GM12864 (cell line): ENCODE results near the gene TOP3B.

Experiments
- DNase-seq: peaks from one replicate; pipeline ENCODE4 v3.0.0-alpha.2; 2011; ENCODE audit warnings: low read depth
- H3K4me3 ChIP-seq: 2 replicates; pipeline ENCODE4 v1.5.1; 2011; ENCODE audit warnings: mild to moderate bottlenecking, low read depth, low read length, control low read depth
- TF ChIP-seq, protein P1 (sequence below): IDR thresholded peaks from 2 replicates; pipeline ENCODE4 v1.5.1; 2011; ENCODE audit warnings: low read depth, mild to moderate bottlenecking, moderate library complexity, low read length, control low read depth, inconsistent platforms; ENCODE audit errors: missing control alignments

The TOP3B gene

GRCh38 chr22:21972806-21973205 lies 9.8 kb downstream of the TOP3B start:
- TF ChIP-seq, protein P1, sequence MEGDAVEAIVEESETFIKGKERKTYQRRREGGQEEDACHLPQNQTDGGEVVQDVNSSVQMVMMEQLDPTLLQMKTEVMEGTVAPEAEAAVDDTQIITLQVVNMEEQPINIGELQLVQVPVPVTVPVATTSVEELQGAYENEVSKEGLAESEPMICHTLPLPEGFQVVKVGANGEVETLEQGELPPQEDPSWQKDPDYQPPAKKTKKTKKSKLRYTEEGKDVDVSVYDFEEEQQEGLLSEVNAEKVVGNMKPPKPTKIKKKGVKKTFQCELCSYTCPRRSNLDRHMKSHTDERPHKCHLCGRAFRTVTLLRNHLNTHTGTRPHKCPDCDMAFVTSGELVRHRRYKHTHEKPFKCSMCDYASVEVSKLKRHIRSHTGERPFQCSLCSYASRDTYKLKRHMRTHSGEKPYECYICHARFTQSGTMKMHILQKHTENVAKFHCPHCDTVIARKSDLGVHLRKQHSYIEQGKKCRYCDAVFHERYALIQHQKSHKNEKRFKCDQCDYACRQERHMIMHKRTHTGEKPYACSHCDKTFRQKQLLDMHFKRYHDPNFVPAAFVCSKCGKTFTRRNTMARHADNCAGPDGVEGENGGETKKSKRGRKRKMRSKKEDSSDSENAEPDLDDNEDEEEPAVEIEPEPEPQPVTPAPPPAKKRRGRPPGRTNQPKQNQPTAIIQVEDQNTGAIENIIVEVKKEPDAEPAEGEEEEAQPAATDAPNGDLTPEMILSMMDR: no peak
- no peak for DNase-seq
- H3K4me3 ChIP-seq: no peak overlapping the region

DNA sequence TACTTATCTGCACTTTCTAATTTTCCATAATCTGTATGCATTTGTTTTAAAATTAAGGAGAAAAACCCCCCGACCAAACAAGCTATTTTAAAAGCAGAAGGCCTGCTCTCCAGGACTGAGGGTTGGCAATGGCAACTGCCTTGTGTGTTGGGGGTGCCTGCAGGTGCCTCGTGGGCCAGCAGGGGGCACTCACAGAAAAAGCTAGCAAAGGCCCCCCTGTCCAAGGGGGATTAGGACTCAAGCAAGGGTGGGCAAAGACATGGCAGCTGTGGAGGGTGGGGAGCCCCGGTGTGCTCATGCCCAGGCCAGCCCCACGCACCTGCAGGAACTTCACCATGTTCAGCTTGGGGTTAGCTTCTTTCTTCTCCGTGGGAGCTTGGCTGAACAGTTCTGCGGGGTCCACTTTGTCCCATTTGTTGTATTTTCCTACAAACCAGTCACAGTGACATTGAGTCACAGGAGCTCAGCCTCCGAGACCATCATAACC lies 10.3 kb downstream of the TOP3B start:
- H3K4me3 ChIP-seq: no peak overlapping the region
- DNase-seq: no peak
- TF ChIP-seq, protein P1: peak; percentile 89

- DNase-seq: no peak
- TF ChIP-seq, protein P1: no peak
Measured at GRCh38 chr22:21971858-21972275, 10.7 kb downstream of the TOP3B start.

GRCh38 chr22:21970800-21971617 lies 11.6 kb downstream of the TOP3B start:
- no peak for DNase-seq
- TF ChIP-seq, protein P1: no peak
- no peak overlapping the region for H3K4me3 ChIP-seq

More at GRCh38 chr22:21971858-21972275, 10.7 kb downstream of the TOP3B start:
- H3K4me3 ChIP-seq: no peak overlapping the region

DNA sequence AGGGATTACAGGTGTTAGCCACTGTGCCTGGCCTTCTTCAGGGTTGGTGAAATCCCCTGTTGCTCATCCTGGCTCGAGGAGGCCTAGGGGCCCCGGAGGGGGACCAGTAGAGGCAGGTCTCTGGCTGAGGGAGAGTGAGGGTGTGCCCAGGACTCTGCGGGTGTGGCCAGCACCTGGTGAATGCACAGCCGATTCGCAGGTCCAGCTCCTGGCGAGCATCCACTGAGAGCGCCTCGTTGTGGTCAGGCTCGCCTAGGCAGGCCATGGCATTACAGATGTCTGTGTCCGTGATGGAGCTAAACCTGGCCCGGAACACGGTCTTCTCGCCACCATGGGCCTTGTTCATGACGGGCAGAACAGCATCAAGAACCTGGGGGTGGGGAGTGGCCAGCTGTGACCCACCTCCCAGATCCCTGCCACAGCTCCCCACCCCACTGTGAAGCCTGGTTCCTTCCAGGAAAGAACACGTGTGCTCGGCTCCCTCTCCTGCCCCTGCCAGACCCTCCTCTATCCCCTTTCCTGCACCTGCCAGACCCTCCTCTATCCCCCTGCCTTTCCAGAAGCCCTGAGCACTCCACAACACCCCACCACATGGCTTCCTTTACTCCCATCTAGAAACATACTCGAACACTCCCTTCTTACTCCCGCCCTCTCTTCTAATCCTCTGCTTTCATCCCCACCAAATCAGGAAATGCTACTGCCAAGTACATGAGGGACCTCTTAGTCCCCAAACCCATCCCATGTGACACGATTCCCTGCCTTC lies 12.4 kb downstream of the TOP3B start:
- TF ChIP-seq, protein P1: no peak
- H3K4me3 ChIP-seq: no peak overlapping the region
- DNase-seq: no peak

DNA sequence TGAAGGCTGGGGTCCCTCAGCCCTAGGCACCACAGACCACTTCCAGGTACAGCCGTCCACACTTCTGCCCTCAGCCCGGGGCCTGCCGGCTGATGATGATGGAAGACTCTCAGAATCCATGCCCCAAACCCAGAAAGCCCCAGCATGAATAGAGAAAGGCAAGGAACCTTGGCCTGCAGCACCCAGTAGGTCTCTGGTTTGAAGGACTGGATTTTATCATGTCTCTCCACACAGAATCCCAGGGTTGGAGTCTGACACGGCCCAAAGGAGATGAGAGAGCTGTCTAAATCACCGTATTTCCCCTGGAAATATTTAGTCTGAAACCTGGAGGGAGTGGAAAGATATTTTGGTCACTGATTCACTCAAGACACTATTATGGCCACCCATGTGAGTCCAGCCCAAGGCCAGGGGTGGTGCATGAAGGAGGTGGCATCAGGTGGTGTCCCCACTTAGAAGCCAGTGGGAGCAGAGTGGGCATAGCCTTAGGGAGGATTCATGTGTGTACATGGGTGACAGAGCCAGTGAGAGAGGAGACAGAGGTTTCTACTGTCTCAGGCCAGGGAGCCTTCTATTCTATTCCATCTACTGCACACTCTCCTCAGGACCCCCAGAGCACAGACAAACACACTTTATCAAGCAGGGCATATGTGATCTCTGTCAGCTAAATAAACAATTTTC lies 14.0 kb downstream of the TOP3B start:
- no peak overlapping the region for H3K4me3 ChIP-seq
- TF ChIP-seq, protein P1: no peak
- DNase-seq: no peak
